ENCODE results near the gene HDDC2.
A peak's percentile ranks its signal among the peaks of the same experiment; 100 is the strongest.

HDDC2 gene

DNA sequence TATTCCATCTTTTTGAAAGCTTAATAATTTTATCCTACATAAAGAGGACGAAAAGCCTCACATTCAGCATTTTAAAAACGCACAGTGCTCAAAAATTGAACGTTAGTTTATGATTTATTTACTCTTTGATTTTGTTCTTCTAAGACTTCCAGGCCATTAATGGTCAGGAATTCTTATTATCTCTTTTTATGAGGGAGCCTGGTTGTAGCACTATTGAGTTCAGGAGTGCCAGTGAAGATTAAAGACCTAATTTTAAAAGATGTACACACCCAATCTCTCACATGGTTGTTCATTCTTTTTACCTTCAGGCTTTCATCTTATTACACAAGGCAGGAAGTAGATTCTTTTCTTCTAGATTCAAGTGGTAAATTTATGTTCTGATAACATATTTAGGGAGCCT is 68.6 kb downstream of the HDDC2 start:
- DNase-seq (ENCODE audit: low read depth), result peak; percentile 14

GRCh38 chr6:125232466-125232865 is 69.3 kb downstream of the HDDC2 start:
- peak; percentile 88 for DNase-seq (ENCODE audit: low read depth)

- DNase-seq (ENCODE audit: low read depth), result peak; percentile 80
Measured at GRCh38 chr6:125231574-125232343, 70.0 kb downstream of the HDDC2 start.

DNA sequence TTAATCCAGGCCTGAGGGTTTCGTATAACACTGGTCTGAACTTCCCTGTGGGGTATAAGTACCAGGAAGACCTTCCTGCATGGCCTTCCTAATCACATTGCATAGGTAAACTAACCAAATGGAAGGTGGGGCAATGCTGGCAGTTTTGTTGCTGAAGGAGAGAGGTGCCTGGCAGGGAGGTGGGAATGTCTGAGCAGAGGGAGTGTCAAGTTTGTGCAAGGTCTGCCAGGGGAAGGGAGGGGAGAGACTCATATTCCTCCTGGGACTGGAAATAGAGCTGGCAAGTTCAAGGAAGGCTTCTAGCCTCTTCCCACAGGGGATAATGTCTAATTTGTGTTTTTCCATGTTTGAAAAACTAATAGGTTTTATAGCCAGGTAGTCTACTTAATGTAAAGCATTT is 70.6 kb downstream of the HDDC2 start:
- peak; percentile 44 for DNase-seq (ENCODE audit: low read depth)

DNA sequence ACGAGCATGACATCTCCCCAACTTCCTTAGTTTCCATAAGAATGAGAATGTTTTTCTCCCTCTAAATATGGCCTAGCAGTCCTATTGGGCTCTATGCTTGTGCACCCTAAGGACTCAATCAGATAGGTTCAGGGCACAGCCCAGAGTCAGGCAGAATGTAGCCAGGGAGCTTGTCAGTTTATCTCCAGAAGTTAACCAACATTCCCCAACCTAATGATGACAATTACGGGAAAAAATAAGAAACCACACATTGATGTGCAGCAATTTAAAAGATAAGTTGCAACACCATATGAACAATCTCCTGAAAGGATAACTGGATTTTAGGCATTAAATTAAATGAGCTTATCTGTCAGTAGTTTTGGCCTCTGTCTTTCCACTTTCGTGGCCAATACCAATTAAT is 71.1 kb downstream of the HDDC2 start:
- peak; percentile 88 for DNase-seq (ENCODE audit: low read depth)

- DNase-seq (ENCODE audit: low read depth), result peak; percentile 60
Measured at GRCh38 chr6:125228981-125229479, 72.7 kb downstream of the HDDC2 start.

DNA sequence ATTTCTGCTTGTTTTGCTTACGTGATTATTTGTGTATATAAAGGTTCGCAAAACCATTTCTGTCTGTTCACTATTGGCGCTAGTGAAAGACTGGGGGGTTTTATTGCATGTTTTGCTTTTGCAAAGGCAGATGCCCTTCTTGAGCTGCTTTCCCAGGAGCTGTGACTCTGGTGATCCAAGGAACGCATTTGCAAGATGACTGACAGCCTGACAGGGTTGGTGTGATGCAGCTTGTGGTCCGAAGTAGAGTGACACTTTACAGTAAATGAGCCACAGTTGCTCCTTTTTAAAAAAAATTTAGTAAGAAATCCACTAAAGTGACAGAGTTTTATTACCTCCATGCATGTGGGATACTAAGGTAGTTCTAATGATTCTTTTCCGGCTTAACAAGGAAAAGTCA is 74.5 kb downstream of the HDDC2 start:
- no peak for DNase-seq (ENCODE audit: low read depth)

Measured in amniotic epithelial cell (primary cell).